GM18508 (cell line): ENCODE data around the gene ST3GAL5.

Source experiments
- ATAC-seq: cut with Tn5 transposase; IDR thresholded peaks from one replicate; pipeline ENCODE4 v1.9.1; 2021; ENCODE audit warnings: moderate number of reproducible peaks; ENCODE audit not compliant: insufficient read depth, unreplicated experiment

Gene ST3GAL5

GRCh38 chr2:85813211-85813981, 75.4 kb downstream of the ST3GAL5 start:
- no peak for ATAC-seq

DNA sequence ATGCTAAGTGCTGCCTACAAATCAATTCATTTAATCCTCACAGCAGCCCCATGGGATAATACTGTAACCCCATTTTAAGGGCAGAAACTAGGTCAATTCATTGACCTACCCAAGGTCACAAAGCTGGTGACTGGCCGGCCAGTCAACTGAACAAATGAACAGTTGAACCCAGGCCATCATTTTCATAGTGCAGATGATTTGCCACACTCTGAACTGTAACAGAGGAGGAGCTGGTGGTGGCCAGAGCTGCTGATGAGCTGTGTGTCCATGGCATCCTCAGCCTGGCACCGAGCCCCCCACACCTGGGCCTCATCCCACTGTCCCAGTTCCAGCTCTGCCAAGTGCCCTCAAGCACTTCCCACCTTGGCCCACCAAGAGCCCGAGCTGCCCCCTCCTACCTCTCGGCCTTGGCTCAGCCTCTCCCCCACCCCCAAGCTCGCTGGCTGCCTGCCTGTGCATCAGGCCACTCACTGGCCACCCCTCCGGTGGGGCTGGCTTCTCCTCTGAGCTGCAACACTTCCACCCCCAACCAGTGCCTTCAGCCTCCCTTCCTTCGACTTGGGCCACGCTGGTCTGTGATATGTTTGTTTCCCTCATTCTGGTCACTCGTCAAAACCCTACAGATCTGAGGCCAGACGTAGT, 76.6 kb downstream of the ST3GAL5 start:
- no peak for ATAC-seq

- no peak for ATAC-seq
These were observed 77.4 kb downstream of the ST3GAL5 start for GRCh38 chr2:85811180-85812093.

DNA sequence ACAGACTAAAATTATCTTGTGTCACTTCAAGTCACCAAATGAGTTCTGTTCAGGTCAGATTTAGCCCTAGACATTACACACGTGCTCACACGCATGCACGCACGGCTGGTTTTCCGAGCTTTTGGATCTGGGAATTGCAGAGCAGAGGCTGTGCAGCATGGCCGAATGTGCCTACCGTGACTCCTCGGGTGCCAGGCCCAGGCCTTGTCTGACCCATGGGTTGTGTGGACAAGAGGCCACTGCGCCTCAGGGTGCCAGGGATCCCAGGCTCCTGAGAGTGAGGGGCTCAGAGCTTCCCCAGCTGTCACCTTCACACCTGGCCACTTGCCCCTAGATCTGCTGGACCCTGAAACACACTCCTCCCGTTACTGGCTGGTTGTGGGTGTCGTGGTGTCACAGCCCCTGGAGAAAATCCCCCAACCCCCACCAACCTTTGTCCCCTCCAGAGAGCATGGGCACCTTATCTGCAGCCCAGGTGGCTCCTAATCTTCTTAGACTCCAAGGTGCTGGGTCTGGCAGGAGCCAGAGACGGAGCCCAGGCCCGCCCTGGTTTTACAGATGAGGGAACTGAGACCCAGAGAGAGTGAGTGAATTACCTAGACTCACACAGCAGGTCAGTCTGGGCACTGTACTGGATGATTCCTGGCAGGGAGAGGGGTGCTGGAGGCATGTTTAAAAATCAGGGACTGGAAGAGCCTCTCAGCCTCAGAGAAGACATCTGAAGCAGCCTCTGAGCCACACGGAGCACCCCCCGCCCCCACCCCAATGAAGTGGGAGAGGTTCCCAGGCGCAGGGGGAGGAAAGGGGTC, 78.2 kb downstream of the ST3GAL5 start:
- ATAC-seq: no peak

GRCh38 chr2:85807756-85808155, 81.0 kb downstream of the ST3GAL5 start:
- ATAC-seq: no peak

DNA sequence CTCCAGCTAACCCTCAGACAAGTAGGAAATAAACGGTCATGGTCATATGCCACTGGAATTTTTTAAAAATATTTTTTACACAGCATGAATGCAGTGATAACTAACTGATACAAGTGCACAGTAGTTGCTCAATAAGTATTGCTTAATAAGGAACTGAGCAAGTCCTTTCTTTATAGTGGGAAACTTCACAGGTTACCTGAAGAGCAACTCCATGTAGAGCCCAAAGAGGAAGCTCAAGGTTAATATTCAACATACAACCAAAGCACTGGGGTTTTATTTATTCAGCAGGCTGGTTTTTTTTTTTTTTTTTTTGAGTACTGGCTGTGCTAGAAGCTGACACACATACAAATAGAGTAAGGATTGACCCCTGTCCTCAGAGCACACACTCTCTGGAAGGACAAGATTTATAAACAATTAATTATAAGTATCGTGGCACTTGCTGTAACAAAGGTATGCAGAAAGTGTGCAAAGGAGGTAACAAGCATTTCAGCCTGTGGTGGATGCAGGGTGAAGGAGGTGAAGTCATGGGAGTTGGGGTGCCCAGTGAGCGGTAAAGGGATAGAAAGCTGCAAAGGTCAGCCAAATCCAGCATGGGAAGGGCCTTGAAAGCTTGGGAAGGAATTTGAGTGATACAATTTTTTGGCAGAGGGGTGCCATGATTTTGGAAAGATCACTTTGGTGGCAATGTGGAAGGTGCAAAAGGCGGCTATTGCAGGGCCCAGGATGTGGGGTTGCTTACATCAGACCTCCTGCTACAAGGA, 82.3 kb downstream of the ST3GAL5 start:
- ATAC-seq: no peak

GRCh38 chr2:85804583-85804982, 84.2 kb downstream of the ST3GAL5 start:
- ATAC-seq: no peak

DNA sequence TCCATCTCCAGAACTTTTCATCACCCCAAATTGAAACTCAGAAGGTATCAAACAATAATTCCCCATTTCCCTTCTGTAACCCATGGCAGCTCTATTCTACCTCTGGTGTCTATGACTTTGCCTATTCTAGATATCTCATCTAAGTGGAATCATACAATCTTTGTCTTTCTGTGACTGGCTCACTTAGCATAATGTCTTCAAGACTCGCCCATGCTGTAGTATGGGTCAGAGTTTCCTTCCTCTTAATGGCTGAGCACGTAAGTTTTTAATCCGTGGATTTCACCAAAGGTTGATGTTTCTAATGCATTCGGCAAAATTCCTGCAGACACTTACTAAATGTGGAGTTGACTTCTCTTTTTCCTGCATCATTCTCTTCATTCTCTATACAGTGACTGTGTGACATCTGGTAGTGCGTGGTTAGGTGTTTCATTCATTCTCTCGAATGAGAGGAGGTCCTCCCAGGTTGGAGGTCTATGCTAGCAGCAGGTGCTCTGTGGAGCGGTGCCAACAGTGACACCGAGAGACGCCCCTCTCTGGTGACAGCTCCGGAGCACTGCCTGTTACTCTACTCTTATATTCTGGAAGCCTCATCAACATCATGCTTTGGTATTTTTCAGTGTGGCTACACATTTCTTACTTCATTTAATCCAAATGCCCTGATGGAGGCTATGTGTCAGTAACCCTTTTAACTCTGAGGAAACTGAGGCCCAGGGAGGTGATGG, 84.9 kb downstream of the ST3GAL5 start:
- no peak for ATAC-seq

- no peak for ATAC-seq
These were observed 86.3 kb downstream of the ST3GAL5 start for GRCh38 chr2:85802354-85803103.

- ATAC-seq: no peak
These were observed 86.9 kb downstream of the ST3GAL5 start for GRCh38 chr2:85801871-85802270.

DNA sequence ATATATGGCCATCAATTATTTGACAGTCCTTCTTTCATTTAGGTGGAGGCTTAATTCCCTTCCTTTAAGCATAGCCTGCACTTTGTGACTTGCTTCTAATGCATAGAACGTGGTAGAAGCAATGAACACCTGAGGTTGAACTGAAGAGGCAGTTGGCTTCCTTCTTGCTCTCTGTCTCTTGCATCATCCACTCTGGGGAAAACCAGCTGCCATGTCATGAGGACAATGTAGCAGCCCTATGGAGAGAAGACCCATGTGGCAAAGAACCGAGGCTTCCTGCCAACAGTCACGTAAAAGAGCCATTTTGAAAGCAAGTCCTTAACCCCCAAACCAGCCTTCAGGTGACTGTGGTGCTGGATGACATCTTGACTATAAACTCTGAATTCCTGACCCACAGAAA, 88.2 kb downstream of the ST3GAL5 start:
- no peak for ATAC-seq

DNA sequence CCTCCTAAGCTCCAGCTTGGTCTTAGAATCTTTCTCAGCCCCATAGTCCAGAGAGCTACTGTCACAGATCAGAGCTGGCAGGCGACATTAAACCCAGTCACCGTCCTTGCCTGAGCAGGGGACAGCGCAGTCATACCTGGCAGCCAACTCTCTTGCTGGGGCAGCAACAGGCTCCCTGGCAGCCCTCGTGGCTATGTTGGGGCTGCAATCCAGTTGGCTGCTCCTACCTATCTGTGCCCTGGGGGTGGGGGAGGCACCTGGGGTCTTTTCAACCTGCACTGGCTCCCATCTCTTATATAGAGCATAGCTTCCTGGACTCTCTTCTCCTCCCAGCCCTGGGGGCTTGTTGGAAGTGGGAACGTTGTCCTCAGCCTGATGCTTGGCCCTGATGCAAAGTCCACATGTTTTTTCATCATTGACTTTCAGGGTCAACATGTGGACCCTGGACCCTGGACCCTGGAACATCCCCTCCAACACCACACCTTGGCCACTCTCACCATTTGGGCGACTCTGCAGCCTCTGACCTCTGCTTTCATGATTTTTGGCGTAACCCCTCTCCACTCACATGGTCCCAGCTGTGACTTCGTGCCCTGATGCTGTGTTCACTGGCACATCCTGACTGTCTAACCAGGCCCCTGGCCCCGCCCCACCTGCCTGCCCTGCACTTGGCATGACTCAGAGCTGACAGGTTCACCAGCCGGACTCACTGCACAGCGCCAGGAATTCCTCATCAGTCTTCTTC, 89.4 kb downstream of the ST3GAL5 start:
- ATAC-seq: no peak

- ATAC-seq: no peak
These were observed 90.9 kb downstream of the ST3GAL5 start for GRCh38 chr2:85797921-85798320.

DNA sequence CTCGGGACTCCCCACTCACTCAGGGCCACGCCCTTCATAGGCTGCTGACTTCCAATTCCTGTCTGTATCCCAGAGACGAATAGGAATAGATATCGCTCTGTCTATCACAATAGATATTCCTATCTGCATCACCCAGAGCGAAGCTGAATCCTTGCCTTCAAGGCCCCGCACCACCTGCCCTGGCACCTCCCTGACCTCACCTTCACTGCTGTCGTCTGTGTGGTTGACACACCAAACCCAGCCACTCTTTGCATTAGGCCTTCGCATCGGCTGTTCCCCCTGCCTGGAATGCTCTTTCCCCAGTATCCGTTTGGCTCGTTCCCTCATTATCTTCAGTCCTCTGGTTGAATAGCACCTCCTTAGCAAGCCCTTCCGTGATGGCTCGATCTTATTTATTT, 91.5 kb downstream of the ST3GAL5 start:
- no peak for ATAC-seq

- no peak for ATAC-seq
These were observed 92.2 kb downstream of the ST3GAL5 start for GRCh38 chr2:85796341-85797262.

DNA sequence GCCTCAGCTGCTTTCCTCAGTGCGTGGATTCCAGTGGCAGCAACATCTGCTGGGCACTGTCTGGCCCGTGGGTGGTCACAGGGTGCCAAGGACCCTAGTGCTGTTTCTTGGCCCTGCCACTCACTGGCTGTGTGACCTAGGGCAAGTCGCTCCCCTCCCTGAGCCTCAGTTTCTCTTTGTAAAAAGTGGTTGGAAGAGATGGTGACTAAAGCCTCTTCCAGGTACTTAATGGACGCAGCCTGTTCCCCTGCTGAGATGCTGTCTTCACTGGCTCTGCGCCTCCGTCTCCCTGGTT, 92.8 kb downstream of the ST3GAL5 start:
- ATAC-seq: no peak
